Jurkat, Clone E6-1 (cell line): ENCODE results near the gene DYSF.

ENCODE experiments used
- DNase-seq: peaks from one replicate; pipeline ENCODE4 v3.0.0-alpha.2; 2011; ENCODE audit warnings: low read depth, low spot score
- H3K4me3 ChIP-seq: 2 replicates; pipeline ENCODE4 v1.5.1; 2011; ENCODE audit warnings: mild to moderate bottlenecking, low read length, control low read depth, moderate library complexity

The DYSF gene

DNA sequence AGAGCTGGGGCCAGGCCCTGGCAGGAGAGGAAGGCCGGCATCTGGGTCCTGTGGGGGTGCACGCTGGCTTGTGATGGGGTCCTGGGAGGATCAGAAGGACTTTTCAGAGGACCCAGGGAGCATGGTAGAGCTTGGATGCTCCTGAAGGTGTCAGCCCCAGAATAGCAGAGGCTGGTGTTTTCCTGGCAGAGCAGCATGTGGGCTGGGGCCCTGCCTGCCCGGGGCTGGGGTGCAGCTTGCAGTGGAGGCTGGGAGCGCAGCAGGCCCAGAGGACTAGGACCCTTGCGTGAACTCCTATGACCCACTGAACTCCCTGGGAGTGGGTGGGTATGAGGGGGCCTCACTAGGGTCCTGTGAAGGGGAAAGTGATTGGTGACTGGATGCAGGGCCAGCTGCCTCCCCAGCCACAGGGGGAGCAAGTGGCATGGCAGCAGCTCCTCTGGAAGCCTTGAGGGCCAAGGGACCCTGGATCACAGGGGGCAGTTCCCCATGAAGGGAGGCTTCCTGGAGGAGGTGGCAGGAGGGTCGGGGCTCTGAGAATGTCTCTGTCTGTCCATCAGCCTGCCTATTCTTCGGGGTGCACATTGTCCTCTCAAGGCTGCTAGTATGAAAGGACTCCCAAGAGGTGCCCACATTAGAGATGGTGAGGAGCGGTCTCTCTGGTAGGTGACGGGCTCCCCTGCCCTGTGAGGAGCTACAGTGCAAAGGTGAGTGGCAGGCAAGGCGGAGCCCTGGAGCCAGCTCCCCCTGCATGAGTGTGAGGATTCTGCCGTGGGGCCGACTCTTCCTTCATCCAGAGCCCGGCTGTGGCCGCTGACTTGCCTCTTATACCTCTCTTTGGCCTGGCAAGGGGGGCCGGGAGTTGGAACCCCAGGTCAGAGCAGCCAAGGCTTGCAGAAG is 249.0 kb downstream of the DYSF start:
- DNase-seq: no peak
- no peak overlapping the region for H3K4me3 ChIP-seq

GRCh38 chr2:71702971-71703898 is 249.9 kb downstream of the DYSF start:
- H3K4me3 ChIP-seq: no peak overlapping the region
- no peak for DNase-seq

DNA sequence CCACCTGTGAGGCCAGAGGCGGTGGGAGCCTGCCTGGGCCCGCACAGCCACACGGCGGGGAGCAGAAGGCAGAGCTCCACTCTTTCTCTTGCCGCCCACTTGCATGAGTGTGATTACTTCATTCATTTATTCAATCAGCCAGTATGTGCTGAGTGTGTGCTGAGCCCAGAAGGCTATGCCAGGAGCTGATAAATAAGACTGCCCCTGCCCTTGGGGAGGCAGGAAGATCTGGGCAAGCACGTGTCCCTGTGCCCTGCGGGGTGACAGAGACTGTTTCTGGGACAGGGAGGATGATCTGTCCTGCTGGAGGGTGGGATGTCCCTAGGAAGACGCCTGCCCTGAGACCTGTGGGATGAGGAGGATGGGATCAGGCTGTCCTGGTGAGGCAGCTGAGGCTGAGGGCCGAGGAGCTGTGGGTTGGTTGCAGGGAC is 250.8 kb downstream of the DYSF start:
- no peak for DNase-seq
- H3K4me3 ChIP-seq: no peak overlapping the region

GRCh38 chr2:71704688-71705087 is 251.3 kb downstream of the DYSF start:
- H3K4me3 ChIP-seq: no peak overlapping the region
- no peak for DNase-seq

DNA sequence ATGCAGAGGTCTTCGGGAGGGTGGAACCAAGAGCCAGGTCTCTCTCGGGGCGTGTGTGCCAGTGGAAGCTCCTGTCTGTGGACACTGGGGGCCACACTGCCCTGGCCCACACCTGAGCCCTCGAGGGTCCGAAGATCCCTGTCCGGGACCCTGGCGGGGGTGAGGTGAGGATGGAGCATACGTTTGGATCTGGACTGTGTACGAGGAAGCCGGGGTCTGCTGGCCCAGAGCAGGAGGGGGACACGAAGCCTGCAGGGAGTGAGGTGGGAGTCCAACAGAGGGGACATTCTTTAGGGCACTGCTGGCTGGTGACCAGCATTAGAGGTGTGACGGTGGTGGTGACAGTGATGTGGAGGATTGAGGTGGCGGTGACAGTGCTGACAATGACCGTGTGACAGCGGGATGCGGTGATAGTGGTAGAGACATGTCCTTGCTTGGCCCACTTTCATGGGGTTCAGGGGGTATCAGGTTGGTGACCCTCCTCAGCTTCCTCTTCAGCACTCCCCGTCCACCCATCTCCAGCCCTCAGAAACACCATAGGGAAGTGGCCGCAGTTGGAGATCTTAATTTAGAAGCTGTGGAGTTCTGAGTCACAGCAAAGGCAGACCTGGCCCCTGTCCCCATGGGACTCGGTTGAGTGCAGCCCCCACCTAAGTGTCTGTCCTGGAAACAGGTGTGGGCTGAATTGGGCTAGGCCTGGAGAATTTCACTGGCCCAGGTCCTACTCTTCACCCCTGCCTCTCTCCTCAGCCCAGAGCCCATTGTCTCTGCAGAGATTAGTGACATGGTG is 252.0 kb downstream of the DYSF start:
- no peak overlapping the region for H3K4me3 ChIP-seq
- no peak for DNase-seq

GRCh38 chr2:71706121-71706520 is 252.8 kb downstream of the DYSF start:
- DNase-seq: no peak
- no peak overlapping the region for H3K4me3 ChIP-seq

GRCh38 chr2:71706836-71707235 is 253.5 kb downstream of the DYSF start:
- H3K4me3 ChIP-seq: no peak overlapping the region
- DNase-seq: no peak

DNA sequence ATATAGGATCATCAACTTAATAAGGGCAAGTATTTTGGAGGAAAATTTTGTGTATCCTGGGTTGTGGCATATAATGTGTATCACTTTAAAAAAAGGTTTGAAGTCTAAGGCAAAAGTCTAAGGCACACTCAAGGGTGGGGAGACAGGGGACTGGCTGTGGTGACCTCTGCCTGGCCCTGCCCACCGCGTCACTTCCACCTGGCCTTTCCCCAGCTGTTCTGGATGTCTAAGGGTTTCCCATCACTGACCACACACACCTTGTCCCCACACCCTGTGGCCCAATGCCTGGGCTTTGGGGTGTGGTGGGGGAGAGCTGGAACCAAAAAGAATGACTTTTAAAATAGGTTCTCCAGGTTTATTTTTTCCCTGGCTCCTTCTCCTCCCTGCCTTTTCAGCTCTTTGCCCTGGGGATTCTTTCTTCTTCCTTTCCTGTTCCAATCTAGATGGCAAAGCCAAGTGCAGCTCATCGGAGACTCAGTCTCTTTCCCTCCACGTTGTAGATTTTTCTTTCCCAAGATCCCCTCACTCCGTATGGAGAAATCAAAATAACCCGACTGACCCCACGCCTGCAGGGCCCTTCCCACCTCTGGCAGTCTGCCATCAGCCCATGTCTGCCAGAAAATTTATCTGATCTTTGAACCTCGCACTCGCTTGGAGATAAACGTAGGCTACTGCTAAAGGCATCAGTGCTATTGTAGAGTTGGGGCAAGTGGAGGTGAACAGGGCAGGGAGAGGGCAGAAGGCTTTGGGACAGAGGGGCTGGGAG is 257.2 kb downstream of the DYSF start:
- H3K4me3 ChIP-seq: no peak overlapping the region
- no peak for DNase-seq

DNA sequence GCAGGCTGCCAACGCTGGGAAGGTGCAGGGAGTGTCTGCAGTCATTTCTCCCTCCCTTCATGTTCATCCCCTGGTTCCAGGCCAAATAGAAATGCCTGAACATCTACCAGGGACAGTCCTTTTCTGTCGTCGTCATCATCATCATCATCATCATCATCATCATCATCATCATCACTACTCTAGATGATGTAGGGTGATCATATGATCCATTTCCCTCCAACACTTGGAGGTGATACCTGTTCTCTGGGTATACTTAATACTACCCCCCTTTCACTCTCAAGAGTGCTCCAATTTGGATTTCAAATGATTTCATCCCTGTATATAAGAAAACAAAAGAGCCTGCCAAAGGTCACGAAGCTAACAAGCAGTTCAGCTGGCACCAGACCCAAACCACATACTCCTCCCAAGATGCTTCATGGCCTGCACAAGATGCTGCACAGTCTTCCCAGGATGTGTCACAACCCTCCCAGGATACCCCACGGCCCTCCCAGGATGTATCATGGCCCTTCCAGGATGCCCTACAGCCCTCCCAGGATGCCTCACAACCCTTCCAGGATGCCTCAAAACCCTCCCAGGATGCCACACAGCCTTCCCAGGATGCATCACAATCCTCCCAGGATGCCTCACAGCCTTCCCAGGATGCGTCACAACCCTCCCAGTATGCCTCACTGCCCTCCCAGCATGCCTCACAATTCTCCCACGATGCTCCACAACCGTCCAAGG is 257.9 kb downstream of the DYSF start:
- no peak overlapping the region for H3K4me3 ChIP-seq
- DNase-seq: no peak

DNA sequence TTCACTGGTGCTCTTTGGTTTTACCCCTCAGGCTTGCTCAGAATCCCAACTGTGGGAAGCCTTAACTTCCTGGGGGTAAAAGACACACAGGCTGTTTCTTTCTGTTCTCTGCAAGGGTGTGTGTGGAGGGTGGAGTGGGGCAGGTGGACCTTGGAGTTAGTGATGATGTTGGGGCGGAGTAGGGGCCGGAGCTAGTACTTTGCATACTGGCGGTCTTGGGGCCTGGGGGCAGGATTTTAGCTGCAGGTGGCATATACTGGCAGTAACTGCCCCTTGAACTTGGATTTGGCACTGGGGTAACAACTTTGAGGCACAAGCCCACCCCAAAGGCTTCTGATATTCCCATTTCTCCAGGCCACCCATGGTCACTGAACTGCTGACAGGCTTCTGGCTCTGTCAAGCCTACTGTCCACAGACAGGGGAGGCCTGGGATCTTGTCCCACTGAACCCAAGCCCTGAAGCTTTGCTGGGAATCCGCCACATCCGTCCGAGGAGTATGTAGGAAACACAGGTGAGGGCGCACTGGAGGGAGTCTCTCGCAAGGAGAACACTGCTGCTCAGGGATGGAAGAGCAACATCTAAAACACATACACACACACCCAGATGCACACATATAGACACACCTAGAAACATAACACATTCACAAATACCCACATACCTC is 258.9 kb downstream of the DYSF start:
- no peak for DNase-seq
- H3K4me3 ChIP-seq: no peak overlapping the region

- DNase-seq: no peak
- no peak overlapping the region for H3K4me3 ChIP-seq
Measured at GRCh38 chr2:71713581-71714580, 260.5 kb downstream of the DYSF start.

GRCh38 chr2:71714601-71715240 is 261.4 kb downstream of the DYSF start:
- H3K4me3 ChIP-seq: no peak overlapping the region
- no peak for DNase-seq

DNA sequence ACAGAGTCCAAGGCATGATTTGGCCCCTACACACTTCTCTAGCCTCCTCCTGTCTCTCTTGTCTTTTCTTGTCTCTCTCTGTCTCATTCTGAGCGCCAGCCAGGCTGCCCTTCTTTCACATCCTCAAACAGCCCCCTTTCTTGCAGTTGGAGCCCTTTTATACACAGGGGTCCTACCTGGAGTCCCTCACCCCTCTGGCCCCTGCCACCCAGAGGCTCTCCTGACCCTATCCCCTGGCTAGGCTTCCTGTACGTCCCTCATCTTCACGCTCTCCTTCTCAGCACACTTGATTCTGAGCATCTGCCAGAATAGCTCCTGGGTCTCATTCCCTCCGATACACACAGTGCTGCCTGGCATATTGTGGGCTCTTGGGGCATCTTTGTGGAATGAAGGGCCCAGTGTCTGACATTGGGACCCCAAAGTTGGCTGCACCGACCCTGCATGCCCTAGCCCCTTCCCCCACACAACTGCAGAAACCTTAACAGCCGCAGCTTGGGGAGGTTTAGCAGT is 261.9 kb downstream of the DYSF start:
- H3K4me3 ChIP-seq: no peak overlapping the region
- no peak for DNase-seq

DNA sequence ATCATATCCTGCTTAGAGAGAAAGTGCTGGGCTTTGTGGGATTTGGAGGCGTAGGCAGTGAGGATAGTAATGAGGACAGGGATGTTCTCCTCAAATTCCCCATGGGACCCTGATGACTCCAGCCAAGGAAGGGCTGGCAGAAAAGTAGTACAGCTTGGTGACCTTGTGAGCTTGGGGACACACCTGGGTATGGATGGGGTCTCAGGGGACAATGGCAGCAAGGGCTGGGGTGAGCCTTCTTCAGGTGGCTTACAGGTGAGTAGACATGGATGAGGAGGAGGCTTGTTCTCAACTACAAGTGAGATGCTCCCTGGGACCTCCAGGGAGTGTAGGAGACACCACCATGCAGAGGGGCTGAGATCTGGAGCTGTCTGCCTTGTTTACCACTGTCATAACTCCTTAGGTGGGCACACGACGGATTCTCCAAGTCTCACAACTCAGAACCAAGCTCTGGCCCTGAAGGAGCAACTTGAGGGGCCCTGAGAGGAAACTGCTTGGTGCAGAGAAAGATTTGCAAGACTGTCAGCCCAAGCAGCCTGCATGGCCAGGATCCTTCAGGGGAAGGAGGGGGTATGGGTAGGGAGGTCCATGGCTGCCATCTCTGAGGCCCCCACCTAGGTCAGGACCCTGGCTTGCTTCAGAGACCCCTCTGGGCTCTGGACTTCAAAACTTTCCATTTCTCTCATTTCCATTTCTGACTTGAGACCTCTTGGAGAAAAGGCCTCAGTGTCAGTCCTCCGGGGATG is 262.8 kb downstream of the DYSF start:
- no peak overlapping the region for H3K4me3 ChIP-seq
- no peak for DNase-seq
